Mesendoderm (in vitro differentiated cells): Measurements from ENCODE around the gene ANKS1B.

ENCODE experiments used
- DNase-seq: peaks from one replicate; pipeline ENCODE4 v3.0.0; 2013
- H2AK5ac ChIP-seq: 2 replicates; pipeline ENCODE4 v1.6.1; 2013; ENCODE audit warnings: low read length, inconsistent platforms
- H2BK120ac ChIP-seq: 2 replicates; pipeline ENCODE4 v1.6.1; 2013; ENCODE audit warnings: low read depth, mild to moderate bottlenecking, low read length, moderate library complexity, mixed read lengths
- H2BK15ac ChIP-seq: replicated peaks from 2 replicates; pipeline ENCODE4 v1.6.1; 2013; ENCODE audit warnings: low read depth, mild to moderate bottlenecking, moderate library complexity
- H2BK5ac ChIP-seq: 2 replicates; pipeline ENCODE4 v1.6.1; 2013; ENCODE audit warnings: low read length, inconsistent platforms
- H3K18ac ChIP-seq: 2 replicates; pipeline ENCODE4 v1.6.1; 2013; ENCODE audit warnings: mild to moderate bottlenecking, low read length, mixed read lengths
- H3K23ac ChIP-seq: one replicate; pipeline ENCODE4 v1.6.1; 2013; ENCODE audit warnings: low read length
- H3K27ac ChIP-seq: 2 replicates; pipeline ENCODE4 v1.5.1; 2013; ENCODE audit warnings: low read depth, mild to moderate bottlenecking, inconsistent platforms, low read length, moderate library complexity
- H3K27me3 ChIP-seq: 2 replicates; pipeline ENCODE4 v1.6.1; 2013; ENCODE audit warnings: low read length, control low read depth, mild to moderate bottlenecking, inconsistent platforms; ENCODE audit not compliant: insufficient read depth, poor library complexity
- H3K36me3 ChIP-seq: 2 replicates; pipeline ENCODE4 v1.6.1; 2013; ENCODE audit warnings: low read length, inconsistent platforms; ENCODE audit not compliant: control insufficient read depth, insufficient read depth
- H3K4ac ChIP-seq: one replicate; pipeline ENCODE4 v1.6.1; 2013; ENCODE audit warnings: low read depth, mild to moderate bottlenecking, low read length, moderate library complexity
- H3K4me1 ChIP-seq: 2 replicates; pipeline ENCODE4 v1.6.1; 2013; ENCODE audit warnings: low read depth, low read length, inconsistent platforms; ENCODE audit not compliant: control insufficient read depth
- H3K4me2 ChIP-seq: 2 replicates; pipeline ENCODE4 v1.6.1; 2013; ENCODE audit warnings: low read length
- H3K4me3 ChIP-seq: 2 replicates; pipeline ENCODE4 v1.5.1; 2013; ENCODE audit warnings: mild to moderate bottlenecking, low read length
- H3K56ac ChIP-seq: one replicate; pipeline ENCODE4 v1.6.1; 2013; ENCODE audit warnings: low read length
- H3K79me1 ChIP-seq: 2 replicates; pipeline ENCODE4 v1.6.1; 2013; ENCODE audit warnings: low read length, inconsistent platforms
- H3K79me2 ChIP-seq: 2 replicates; pipeline ENCODE4 v1.6.1; 2013; ENCODE audit warnings: mild to moderate bottlenecking, low read length; ENCODE audit not compliant: control insufficient read depth, insufficient read depth
- H3K9ac ChIP-seq: 2 replicates; pipeline ENCODE4 v1.6.1; 2013; ENCODE audit warnings: low read length, inconsistent platforms
- H4K5ac ChIP-seq: one replicate; pipeline ENCODE4 v1.6.1; 2013; ENCODE audit warnings: low read length
- H4K8ac ChIP-seq: one replicate; pipeline ENCODE4 v1.6.1; 2013; ENCODE audit warnings: low read depth, mild to moderate bottlenecking, control low read depth, low read length, moderate library complexity
- WGBS: extraction: QIAGEN DNeasy Blood & Tissue Kit; methylation state at CpG from one replicate; pipeline ENCODE4 v1.1.7; 2013; ENCODE audit warnings: low lambda C conversion rate, missing lambda C conversion rate; ENCODE audit not compliant: insufficient coverage; ENCODE audit errors: extremely low coverage; 5-methylcytosine and 5-hydroxymethylcytosine counted together

Gene ANKS1B

GRCh38 chr12:98903875-98904274 is 1080.9 kb downstream of the ANKS1B start:
- no peak overlapping the region for H3K23ac ChIP-seq
- H2BK120ac ChIP-seq = no peak overlapping the region
- no peak overlapping the region for H2AK5ac ChIP-seq
- no peak overlapping the region for H4K5ac ChIP-seq
- no peak for DNase-seq
- no peak overlapping the region for H3K9ac ChIP-seq
- H3K18ac ChIP-seq = no peak overlapping the region
- H3K36me3 ChIP-seq = no peaks in the 10 kb centered on the region
- H2BK15ac ChIP-seq = no peak overlapping the region
- no peak overlapping the region for H3K27ac ChIP-seq
- H3K4ac ChIP-seq = no peak overlapping the region
- H2BK5ac ChIP-seq = no peak overlapping the region
- H3K4me2 ChIP-seq = no peak overlapping the region
- no peak overlapping the region for H4K8ac ChIP-seq
- H3K4me3 ChIP-seq = no peak overlapping the region
- no peaks in the 10 kb centered on the region for H3K4me1 ChIP-seq
- H3K79me1 ChIP-seq = no peaks in the 10 kb centered on the region
- no peak overlapping the region for H3K56ac ChIP-seq
- H3K79me2 ChIP-seq = no peaks in the 10 kb centered on the region
- no peaks in the 10 kb centered on the region for H3K27me3 ChIP-seq

- Histone ChIP-seq H3K79me1 (no peaks in the 10 kb centered on the region), H3K27ac (no peak overlapping the region), H3K56ac (no peak overlapping the region), H3K4me3 (no peak overlapping the region), H4K5ac (no peak overlapping the region), H3K36me3 (no peaks in the 10 kb centered on the region), H3K79me2 (no peaks in the 10 kb centered on the region), H3K4me1 (no peaks in the 10 kb centered on the region), H3K4ac (no peak overlapping the region), H3K23ac (no peak overlapping the region), H3K18ac (no peak overlapping the region), H3K4me2 (no peak overlapping the region), H2BK120ac (no peak overlapping the region), H4K8ac (no peak overlapping the region), H3K27me3 (peaks cover 5% of the 10 kb centered on the region), H2BK15ac (no peak overlapping the region), H2BK5ac (no peak overlapping the region), H2AK5ac (no peak overlapping the region), H3K9ac (no peak overlapping the region)
- peak; percentile 3 for DNase-seq
- WGBS = no CpG with 5 or more reads among the region's 2 CpGs
Measured at GRCh38 chr12:98901189-98901588, 1083.5 kb downstream of the ANKS1B start.

- Histone ChIP-seq H3K36me3 (no peaks in the 10 kb centered on the region), H3K27me3 (peaks cover 33% of the 10 kb centered on the region), H3K4me3 (no peak overlapping the region), H2BK15ac (no peak overlapping the region), H3K9ac (no peak overlapping the region), H3K4me2 (no peak overlapping the region), H3K27ac (no peak overlapping the region), H3K56ac (no peak overlapping the region), H2AK5ac (no peak overlapping the region), H3K4me1 (no peaks in the 10 kb centered on the region), H3K79me1 (no peaks in the 10 kb centered on the region), H3K18ac (no peak overlapping the region), H3K23ac (no peak overlapping the region), H3K4ac (no peak overlapping the region), H4K5ac (no peak overlapping the region), H4K8ac (no peak overlapping the region), H3K79me2 (no peaks in the 10 kb centered on the region), H2BK5ac (no peak overlapping the region), H2BK120ac (no peak overlapping the region)
- WGBS = no CpG with 5 or more reads among the region's 3 CpGs
- DNase-seq = peak; percentile 45
Measured at GRCh38 chr12:98896938-98897337, 1087.8 kb downstream of the ANKS1B start.

GRCh38 chr12:98895086-98895651 is 1089.6 kb downstream of the ANKS1B start:
- peaks cover 33% of the 10 kb centered on the region for H3K27me3 ChIP-seq
- H4K8ac ChIP-seq = no peak overlapping the region
- no peak overlapping the region for H2AK5ac ChIP-seq
- no peaks in the 10 kb centered on the region for H3K79me2 ChIP-seq
- no peak overlapping the region for H2BK15ac ChIP-seq
- no peak overlapping the region for H3K4me3 ChIP-seq
- no CpG with 5 or more reads among the region's 60 CpGs for WGBS
- H3K4me2 ChIP-seq = peak overlapping the region; percentile 39
- peak overlapping the region; percentile 29 for H3K9ac ChIP-seq
- H3K23ac ChIP-seq = no peak overlapping the region
- no peak overlapping the region for H2BK120ac ChIP-seq
- no peaks in the 10 kb centered on the region for H3K4me1 ChIP-seq
- no peaks in the 10 kb centered on the region for H3K36me3 ChIP-seq
- H3K18ac ChIP-seq = no peak overlapping the region
- no peak overlapping the region for H2BK5ac ChIP-seq
- no peak overlapping the region for H3K27ac ChIP-seq
- H3K4ac ChIP-seq = no peak overlapping the region
- peak overlapping the region; percentile 62 for H3K56ac ChIP-seq
- DNase-seq = peak; percentile 73
- H4K5ac ChIP-seq = no peak overlapping the region
- no peaks in the 10 kb centered on the region for H3K79me1 ChIP-seq

GRCh38 chr12:98894412-98895085 is 1090.2 kb downstream of the ANKS1B start:
- H3K9ac ChIP-seq = peak overlapping the region; percentile 50
- H3K79me1 ChIP-seq = no peaks in the 10 kb centered on the region
- H3K4me1 ChIP-seq = no peaks in the 10 kb centered on the region
- no peak overlapping the region for H3K4ac ChIP-seq
- no CpG with 5 or more reads among the region's 96 CpGs for WGBS
- peaks cover 33% of the 10 kb centered on the region for H3K27me3 ChIP-seq
- H3K27ac ChIP-seq = no peak overlapping the region
- H2BK120ac ChIP-seq = no peak overlapping the region
- H3K56ac ChIP-seq = peak overlapping the region; percentile 75
- DNase-seq = peak; percentile 49
- H3K79me2 ChIP-seq = no peaks in the 10 kb centered on the region
- no peak overlapping the region for H2AK5ac ChIP-seq
- H3K36me3 ChIP-seq = no peaks in the 10 kb centered on the region
- no peak overlapping the region for H4K8ac ChIP-seq
- H2BK15ac ChIP-seq = no peak overlapping the region
- H3K23ac ChIP-seq = no peak overlapping the region
- no peak overlapping the region for H2BK5ac ChIP-seq
- H4K5ac ChIP-seq = no peak overlapping the region
- peak overlapping the region; percentile 67 for H3K4me2 ChIP-seq
- peak overlapping the region; percentile 18 for H3K4me3 ChIP-seq
- H3K18ac ChIP-seq = no peak overlapping the region
